Urothelium cell line (cell line): Measurements from ENCODE around the gene SOBP.

Experiments
- DNase-seq: peaks from one replicate; pipeline ENCODE4 v3.0.0; 2011; ENCODE audit warnings: low spot score, mixed read lengths
- FAIRE-seq: peaks from 2 replicates; lab custom pipeline; 2011; peaks lifted over from hg19 to GRCh38; lab: Jason Lieb, UNC

SOBP gene

DNA sequence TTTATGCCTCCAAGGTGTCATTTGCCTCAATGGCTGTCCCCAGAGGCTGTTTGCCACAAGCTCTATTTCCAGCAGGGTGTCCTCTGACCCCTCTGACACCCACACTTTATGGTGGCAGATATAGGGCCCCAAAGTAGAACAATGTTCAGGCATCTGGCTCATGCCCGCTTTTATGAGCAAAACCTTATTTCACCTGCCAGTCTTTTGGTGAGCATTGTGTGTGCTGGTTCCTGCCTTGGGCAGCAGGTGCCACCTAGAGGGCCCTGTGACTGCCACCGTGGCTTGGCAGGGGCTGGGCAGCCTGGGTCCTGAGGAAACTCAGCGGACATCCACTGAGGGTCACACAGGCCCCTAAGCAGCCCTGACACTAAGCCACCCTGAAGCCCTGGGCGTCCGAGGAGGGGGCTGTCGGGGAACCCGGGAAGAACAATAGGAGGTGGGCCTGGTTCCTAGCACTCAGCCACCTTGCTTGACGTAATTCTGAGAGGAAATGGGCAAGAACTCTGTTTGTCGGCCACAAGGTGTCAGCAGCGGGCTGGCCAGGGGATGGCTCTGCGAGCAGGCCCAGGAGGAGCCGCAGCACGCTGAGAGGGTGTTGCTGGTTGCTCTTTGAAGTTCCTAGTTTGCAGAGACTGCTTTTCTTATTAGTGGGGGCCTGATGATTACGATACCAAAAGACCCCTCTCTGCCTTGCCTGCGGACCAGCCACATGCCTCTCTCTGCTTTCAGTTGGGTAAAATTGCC is 185.2 kb downstream of the SOBP start:
- no peak for FAIRE-seq

DNA sequence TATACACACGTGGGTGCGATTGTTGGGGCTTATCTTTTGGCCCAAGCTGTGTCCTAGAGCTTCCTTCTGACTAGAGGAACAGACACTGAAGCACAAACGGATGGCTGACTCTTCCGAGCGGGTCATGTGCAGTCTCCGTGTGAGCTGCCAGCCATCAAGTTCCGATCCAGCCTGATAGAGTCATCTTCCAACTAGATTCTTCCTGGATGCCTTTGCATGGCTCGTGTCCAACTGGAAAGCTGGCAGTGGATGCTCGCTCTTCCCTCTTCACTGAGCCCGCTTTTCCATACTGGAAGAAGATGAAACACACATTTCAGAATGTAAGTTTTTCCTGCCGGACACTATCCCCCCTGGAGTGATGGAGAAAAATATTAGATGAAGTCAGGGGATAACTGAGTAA is 186.1 kb downstream of the SOBP start:
- DNase-seq (no peak), FAIRE-seq (no peak)

More for the DNA sequence above, 185.2 kb downstream of the SOBP start:
- DNase-seq: peak; percentile 84

DNA sequence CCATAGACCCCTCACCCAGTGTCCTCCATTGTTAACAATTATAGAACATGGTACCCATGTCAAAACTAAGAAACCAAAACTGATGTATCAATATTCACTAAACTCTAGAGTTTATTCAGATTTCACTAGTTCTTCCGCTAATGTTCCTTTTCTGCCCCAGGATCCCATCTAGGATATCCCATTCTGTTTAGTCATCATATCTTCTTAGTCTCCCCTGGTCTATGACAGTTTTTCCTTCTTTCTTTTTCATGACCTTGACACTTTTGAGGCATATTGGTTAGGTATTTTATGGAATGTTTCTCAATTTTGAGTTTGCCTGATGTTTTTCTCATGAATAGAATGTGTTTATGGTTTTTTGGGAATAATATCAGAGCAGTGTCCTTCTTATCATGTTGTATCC is 187.5 kb downstream of the SOBP start:
- no peak for FAIRE-seq

DNA sequence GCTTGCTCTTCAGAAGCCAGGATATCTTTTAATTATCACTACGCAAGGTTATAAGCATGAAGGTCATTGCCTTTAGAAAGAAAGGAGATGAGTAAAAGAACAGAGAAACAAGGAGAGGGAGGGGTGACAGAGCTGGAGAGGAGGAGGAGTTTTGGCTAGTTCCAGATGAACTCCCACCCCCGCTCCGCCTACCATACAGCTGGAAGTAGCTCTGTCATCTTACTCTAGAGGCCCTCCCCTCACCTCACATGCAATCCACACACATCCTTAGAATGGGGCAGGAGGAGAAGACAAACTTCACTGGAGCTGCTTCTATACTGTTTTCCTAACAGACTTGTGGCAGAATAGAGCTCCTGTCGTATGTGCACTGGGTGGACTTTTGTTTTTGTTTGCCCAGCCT is 189.5 kb downstream of the SOBP start:
- no peak for FAIRE-seq
- DNase-seq: no peak

More for the DNA sequence above, 187.5 kb downstream of the SOBP start:
- no peak for DNase-seq

DNA sequence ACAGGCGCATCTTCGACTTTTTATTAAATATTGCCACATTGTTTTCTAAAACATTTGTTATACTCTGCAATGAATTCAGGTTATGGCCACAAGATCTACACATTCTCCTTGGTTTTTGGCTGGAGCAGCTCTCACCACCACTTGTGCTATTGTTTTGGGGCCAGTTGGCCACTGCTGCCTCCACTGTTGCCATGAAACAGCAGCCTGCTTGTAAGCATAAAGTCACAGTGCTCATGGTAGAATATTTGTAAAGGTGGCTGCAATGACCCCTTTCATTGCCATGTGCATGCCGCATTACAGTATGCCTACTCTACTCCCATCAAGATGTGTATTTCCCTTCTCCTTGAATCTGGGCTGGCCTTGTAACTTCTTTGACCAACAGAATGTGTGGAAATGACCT is 192.8 kb downstream of the SOBP start:
- FAIRE-seq (no peak), DNase-seq (no peak)

DNA sequence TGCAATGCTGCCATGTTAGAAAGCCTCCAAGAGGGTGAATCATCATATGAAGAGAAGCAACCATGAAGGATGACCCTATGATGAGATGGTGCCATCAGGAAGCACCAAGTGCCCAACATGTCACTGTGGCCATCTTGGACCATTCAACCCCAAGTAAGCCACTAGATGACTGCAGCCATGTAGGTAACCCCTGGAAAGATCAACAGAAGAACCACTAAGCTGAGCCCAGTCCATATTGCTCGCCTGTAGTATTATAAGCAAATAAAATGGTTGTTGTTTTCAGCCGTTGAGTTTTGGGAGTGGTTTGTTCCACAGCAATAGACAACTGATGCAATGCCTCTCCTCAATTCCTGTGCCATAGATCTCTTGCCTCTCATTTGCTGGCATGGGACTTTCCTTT is 193.3 kb downstream of the SOBP start:
- DNase-seq (no peak), FAIRE-seq (no peak)

DNA sequence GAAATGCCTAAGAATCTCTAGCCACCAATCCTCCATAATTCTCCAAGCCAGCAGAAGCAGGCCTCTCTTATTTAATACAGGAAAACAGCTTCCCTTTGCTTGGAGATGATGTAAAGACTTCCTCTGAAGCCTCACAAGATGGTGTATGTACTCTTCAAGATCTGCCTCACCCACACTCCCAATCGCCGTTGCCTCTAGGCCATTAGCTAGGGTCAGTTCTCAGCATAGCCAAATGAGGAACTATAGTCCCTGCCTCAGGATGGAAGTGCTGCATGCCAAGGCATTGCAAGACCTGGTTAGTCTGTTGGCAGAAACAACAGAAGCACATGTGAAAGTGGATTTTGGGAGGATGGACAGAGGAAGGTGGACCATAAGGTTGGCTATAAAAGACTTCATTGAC is 195.1 kb downstream of the SOBP start:
- FAIRE-seq: no peak
- DNase-seq: no peak

DNA sequence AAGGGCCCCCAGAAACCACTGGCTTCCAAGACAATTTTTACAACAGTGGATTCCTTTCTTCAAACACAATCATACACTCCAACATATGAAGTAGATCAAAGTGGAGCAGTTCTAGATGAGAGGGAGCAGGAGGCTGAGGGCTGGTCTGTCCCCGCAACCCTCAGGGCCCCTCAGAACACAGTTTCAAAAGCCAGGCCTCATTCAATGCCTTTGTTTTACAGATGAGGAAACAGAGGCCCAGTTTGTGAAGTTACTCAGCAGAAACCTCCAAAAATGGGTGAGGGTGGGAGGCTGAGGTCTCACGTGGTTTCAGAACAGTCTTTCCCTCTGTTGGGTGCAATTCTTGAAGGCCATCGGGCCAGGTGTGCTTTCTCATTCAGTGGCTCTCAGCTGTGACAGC is 199.3 kb downstream of the SOBP start:
- no peak for FAIRE-seq
- no peak for DNase-seq

DNA sequence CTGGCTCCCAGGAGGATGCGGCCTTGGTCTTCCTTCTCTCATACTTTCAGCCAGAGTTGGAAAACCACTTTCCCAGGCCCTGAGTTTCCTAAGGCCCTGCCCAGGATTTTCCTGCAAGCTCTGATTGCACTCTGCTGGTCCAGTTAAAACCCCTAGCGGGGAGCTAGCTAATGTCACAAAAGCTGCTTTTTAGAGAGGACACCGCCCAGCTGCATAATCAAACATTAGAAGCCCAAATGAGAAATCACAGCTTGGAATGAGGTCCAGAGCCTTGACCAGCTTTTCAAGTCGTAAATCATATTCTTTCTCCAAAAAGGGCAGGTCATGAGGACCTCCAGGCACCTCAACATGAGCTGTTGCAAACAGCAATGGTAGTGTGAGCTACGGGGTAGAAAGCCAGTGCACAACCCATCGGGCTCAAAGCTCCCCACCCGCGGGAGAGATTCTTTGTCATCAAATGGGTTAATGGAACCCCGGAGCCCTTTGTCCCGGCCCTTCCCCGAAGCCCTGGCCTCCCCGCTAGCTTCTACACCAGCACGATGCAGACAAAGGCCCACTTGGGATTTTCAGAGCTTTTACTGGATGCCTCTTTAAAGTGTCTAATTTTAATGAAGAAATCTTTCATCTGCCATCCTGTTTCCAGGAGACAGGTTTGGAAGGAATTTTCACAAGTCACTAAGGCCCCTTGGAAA is 200.2 kb downstream of the SOBP start:
- no peak for FAIRE-seq
- DNase-seq: no peak

DNA sequence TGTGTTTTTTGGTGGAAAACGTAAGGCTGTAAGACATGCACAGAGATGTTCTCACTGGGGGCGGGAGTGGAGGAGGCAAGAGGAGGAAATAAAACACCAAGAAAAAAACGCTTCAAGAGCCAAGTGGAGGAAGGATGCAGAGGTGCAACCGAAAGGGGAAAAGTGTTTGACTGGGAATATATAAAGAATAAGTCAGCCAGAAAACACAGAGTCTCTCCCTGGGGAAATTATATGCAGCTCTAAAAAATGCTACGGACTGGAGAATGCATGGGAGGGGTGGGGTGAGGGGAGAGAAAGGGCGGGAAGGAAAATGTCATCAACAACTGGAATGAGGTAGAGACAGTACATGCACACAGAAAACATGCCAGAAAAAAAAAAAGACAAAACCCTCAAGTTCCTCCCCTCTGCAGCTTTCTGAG is 200.7 kb downstream of the SOBP start:
- no peak for DNase-seq
- no peak for FAIRE-seq

DNA sequence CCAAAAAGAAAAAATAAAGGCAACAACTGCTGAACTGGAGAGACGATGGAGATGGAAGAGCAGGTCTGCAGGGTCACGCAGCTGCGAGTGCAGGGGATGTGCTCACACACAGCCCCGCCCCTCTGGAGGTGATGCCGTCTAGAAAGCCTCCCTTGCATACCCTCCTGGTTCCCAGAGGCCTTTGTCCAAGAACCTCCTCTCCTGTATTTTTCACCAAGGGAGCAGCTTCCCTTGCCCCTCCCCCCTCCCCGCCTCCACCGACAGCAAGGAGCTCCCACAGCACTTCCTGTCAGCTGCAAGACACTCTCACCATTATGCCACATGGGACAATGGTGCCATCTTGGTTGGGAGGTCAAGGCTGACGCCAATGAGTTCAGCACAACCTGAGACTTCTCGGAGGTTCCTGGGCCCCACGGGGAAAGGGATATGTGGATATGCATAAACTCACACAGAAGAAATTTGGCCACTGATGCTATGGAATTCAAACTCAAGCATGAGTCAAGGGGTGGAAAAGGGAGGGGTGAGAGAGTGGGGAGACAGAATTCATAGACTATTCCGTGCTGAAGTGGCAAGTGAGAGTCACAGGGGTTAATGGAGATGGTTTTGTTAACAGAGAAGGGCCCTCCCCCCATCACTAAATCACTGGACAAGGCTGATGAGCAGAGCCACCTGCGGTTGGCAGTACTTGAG is 201.3 kb downstream of the SOBP start:
- no peak for FAIRE-seq
- DNase-seq: peak; percentile 19

DNA sequence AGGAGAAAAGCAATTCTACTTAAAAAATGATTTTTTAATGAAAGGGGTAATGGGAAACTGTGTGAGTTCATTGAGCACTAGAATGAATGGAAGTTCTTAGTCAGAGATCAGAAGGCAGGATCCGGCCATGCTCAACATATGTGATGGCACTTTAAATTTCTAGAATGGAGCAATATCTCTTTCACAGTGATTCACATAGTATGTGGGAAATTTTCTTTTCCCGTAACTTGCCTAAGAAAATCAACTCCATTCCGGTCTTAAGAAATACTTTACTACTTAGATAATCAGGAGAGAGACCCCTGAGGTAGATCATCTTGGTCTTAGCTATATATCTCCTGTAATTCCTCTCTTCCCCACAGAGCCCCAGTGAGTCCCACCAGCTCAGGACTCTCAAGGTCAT is 202.4 kb downstream of the SOBP start:
- no peak for DNase-seq
- FAIRE-seq: no peak

DNA sequence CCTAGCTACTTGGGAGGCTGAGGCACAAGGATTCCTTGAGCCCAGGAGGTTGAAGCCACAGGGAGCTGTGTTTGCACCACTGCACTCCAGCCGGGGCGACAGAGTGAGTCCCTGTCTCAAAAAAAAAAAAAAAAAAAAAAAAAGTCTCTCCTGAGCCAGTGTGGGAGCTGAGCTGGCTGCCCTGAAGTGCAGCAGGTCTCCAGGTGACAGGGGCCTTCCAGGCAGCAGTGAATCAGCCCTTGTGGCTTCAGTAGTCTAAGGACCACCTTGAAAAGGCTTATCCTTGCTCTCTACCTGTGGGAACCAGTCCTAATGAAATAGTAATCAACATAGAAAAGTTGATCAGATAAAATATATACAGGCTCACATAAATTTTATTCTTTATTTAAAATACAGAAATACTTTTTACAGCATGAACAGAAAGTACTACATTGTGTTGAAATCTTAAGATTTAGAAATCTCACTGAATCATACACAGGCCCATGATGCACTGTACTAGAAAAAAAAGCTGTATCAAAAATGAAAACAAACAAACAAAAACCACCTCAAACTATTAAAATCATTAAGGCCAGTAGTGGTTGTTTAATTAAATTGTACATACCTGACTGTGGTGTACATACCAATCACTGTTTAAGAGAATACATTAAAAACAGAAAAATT is 205.3 kb downstream of the SOBP start:
- FAIRE-seq (no peak), DNase-seq (no peak)

DNA sequence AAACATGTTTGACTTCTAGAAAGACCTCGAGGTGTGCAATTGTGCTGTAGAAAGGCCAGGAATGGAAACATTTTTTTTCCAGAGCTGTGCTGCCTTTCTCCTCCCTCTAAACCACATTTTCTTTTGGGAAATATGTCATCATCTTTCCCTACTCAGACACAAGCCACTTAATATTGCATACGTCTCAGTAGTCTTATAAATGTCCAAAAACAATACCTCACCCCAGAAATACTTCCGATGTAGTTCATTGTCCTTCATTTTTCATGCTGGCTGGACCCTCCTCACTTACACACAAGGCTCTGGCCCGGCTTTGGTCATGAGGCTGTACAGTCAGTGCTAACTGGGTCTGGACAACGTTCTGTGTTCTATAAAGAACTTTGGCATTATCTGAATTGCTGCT is 207.8 kb downstream of the SOBP start:
- no peak for FAIRE-seq
- DNase-seq: no peak

DNA sequence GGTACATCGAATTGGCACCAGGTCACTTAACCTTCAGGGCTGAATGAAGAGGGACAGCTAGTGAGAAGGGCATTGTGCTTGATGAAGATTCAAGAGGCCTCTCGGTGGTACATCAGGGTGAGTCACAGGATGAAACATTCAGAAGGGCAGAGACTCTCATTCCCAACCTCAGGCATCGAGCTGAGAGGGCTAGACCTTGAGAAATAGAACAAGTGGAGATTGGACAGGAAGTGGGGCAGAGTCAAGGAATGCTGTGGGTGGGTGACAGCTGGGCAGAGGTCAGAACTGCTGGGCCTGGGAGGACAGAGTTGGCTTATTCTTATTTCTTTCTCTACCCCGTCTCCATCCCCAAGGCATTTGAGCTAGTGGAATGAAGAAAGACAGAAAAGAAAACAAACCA is 208.2 kb downstream of the SOBP start:
- peak; percentile 62 for DNase-seq
- no peak for FAIRE-seq

DNA sequence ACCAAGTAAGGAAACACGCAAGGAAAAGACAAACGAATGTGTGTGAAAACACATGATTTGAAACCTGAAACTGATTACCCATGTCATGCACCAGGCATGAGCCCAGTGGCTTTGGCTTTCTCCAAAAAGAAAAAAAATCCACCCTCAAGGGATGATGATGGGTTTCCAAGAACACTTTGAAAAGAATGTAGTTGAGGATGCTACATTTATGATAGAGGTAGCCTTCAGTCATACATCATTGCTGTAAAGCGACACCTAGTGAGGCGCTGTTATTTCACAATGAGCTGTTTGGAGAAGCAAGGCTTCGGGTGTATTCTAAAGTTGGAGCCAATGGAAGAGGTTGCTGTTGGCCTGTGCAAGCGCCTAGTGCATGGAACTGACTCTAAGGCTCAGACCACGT is 209.3 kb downstream of the SOBP start:
- FAIRE-seq (no peak), DNase-seq (no peak)

DNA sequence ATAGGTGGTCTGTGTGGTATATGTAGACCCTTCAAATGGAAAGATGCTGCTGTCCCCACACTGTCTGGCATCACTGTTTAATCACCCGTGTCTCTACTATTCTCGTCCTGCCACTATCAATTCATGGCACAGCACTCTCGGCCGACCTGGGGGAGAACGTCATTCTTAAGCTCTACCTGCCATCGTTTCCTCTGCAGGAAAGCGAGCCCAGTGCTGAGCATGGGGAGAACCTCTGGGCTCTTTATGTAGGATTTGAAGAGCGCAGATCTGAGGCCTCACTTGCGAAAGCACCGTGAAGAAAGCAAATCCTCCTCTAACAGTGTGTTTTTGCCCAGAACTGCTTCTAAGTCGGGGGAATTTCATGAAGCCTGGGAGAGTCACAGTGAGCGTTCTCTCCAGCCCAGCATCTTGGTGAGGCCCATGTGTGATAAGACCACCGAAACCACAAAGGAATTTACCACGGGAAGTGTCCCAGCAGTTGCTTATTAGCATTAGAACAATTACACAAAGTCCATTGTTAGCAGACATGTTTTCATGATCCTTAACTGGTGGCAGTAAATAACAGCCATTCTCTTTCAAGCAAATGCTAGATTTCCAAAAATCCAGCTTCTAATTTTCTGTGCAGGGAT is 209.9 kb downstream of the SOBP start:
- FAIRE-seq: no peak
- no peak for DNase-seq

DNA sequence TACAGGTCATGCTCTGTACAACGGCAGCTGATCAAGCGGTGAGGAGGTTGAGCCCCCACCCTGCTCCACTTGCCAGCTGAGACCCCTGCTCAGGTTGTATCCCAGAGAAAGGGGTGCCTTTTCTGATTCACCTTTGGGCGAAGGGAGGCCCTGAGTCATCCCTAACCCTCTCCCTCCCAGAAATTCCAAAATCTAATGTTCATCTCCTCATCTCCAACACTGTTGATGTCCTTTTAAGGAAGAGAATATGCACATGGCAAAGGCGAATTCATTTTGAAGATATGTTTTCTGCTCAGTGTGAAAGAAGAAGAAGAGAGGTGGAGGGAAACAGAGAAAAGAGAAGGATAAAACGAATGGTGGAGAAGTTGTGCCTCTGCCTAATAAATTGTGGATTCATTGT is 213.7 kb downstream of the SOBP start:
- FAIRE-seq (no peak), DNase-seq (no peak)

DNA sequence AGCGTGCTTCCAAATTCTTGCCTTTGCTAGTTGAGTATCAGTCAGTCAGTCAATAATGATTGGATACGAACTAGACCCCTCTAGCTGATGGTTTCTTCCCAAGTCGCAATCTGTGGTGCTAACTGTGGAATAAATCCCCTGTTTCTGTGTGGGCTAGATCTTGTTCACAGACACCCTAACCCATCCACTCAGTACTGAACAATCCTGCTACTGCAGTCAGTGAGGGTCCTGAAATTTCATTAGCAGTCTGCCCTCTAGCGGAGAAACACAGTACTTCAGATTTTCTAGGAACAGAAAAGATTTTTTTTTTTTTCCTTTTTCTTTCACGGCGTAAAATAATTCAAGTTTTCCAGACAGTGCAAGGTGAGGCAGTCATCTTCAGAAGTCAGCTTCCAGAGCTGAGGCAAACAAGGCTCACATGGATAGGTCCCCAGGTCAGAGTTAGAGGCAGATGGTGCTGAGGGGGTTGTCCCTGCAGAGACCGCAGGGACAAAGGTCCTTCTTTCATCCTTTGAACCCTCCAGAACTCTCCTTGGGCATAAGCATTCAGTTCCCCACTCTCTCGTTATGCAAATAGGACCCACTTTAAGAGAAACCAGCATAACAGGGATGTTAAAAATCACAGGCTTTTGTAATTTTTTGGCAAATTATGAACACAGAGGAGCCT is 214.6 kb downstream of the SOBP start:
- DNase-seq: peak; percentile 21
- no peak for FAIRE-seq

DNA sequence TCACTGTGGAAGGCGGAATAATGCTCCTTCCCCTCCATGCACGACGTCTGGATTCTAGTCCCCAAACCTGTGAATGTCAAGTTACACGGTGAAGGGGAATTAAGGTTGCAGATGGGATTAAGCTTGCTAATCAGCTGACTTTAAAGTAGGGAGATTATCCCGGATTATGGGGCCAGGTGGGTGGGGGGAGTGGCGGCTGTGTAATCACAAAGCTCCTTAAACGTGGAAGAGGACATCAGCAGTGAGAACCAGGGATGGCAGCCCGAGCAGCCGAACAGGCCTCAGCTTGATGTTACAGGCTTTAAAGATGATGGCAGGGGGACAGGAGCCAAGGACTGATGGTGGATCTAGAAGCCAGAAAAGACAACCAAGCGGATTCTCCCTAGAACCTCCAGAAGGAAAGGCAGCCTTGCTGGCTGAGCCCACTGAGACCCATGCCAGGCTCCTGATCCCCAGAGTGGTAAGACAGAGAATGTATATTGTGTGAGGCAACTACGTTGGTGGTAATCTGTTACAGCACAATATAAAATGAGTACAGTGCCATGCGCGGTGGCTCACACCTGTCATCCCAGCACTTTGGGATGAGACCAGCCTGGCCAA is 216.7 kb downstream of the SOBP start:
- DNase-seq (no peak), FAIRE-seq (no peak)
